ENCODE data around the gene MRPL11.

The MRPL11 gene

DNA sequence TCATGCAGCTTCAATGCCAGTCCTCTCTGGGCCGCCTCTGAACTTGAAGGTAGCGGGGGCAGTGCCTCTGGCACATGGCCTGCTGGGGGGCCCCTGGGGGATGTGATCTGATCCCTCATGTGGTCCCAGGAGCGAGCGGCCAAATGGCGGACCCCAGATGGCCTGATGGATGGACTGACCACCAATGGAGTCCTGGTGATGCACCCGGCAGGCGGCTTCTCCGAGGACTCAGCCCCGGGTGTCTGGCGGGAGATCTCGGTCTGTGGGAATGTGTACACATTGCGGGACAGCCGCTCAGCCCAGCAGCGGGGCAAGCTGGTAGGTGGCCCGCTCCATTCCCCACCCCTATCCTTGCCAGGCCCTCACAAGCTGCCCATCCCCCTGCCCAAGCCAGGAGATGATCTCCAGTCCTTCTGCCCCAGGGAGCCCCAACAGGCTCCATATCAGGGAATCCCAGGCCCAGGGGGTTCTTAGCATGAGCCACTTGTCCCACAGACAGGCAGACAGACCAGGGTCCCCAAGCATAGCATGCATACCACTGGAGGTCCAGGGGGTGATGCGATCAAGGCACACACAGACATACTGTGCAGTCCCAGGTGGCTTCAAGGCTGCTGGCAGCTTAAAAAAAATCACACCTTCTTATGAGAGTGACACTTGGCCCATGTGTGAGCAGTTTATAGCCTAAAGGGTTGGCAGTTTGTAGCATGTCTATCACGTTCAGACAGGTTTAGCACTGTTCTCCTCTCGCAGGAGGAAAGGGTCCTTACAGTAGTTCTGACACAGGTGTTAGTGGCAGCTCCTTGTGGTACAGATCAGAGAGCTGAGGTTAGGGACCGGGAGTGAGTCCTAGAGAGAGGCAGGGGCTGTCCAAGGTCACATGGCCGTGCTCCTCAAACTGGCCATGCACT lies 35.2 kb upstream of the MRPL11 start:
- H3K4me1 ChIP-seq (ENCODE audit: insufficient read depth, low read length, poor library complexity, severe bottlenecking) = no peaks in the 10 kb centered on the region
- H3K9me2 ChIP-seq (replicated peaks; ENCODE audit: low read depth, low read length) = no peaks in the 10 kb centered on the region
- no peaks in the 10 kb centered on the region for H3K36me3 ChIP-seq (ENCODE audit: insufficient read depth, low read length)
- H3F3A ChIP-seq (ENCODE audit: low read depth) = no peaks in the 10 kb centered on the region
- H2AFZ ChIP-seq (ENCODE audit: low read length) = no peak overlapping the region
- TF ChIP-seq CTCF (conservative IDR thresholded peaks at IDR 0.05; ENCODE audit: low read length) (no peak), EZH2phosphoT487 (IDR thresholded peaks at IDR 0.05; ENCODE audit: borderline replicate concordance) (no peak)
- H3K4me3 ChIP-seq (ENCODE audit: low read length, poor library complexity, severe bottlenecking) = no peak overlapping the region
- H4K20me1 ChIP-seq (ENCODE audit: insufficient read depth, low read length, poor library complexity, severe bottlenecking) = peaks cover 5% of the 10 kb centered on the region
- H3K27me3 ChIP-seq (ENCODE audit: insufficient read depth, low read length, poor library complexity, severe bottlenecking) = no peaks in the 10 kb centered on the region
- no peak overlapping the region for H3K4me2 ChIP-seq (ENCODE audit: low read depth, low read length, poor library complexity, severe bottlenecking)
- no peak overlapping the region for H3K9ac ChIP-seq (ENCODE audit: low read depth, low read length, poor library complexity, severe bottlenecking)
- no peaks in the 10 kb centered on the region for H3K9me3 ChIP-seq (ENCODE audit: insufficient read depth, low read depth, low read length)
- H3K79me2 ChIP-seq (ENCODE audit: insufficient read depth, low read length) = peaks cover 1% of the 10 kb centered on the region; the same call in 1 of the 2 replicates

GRCh38 chr11:66473167-66473566 lies 34.5 kb upstream of the MRPL11 start:
- Histone ChIP-seq H3K9me2 (replicated peaks; ENCODE audit: low read depth, low read length) (no peaks in the 10 kb centered on the region), H2AFZ (ENCODE audit: low read length) (no peak overlapping the region), H3K4me2 (ENCODE audit: low read depth, low read length, poor library complexity, severe bottlenecking) (no peak overlapping the region), H3K4me1 (ENCODE audit: insufficient read depth, low read length, poor library complexity, severe bottlenecking) (peaks cover 2% of the 10 kb centered on the region), H3K9me3 (ENCODE audit: insufficient read depth, low read depth, low read length) (no peaks in the 10 kb centered on the region), H4K20me1 (ENCODE audit: insufficient read depth, low read length, poor library complexity, severe bottlenecking) (no peaks in the 10 kb centered on the region), H3K4me3 (ENCODE audit: low read length, poor library complexity, severe bottlenecking) (no peak overlapping the region), H3K27me3 (ENCODE audit: insufficient read depth, low read length, poor library complexity, severe bottlenecking) (no peaks in the 10 kb centered on the region), H3K9ac (ENCODE audit: low read depth, low read length, poor library complexity, severe bottlenecking) (no peak overlapping the region), H3K36me3 (ENCODE audit: insufficient read depth, low read length) (no peaks in the 10 kb centered on the region), H3F3A (ENCODE audit: low read depth) (no peaks in the 10 kb centered on the region), H3K79me2 (ENCODE audit: insufficient read depth, low read length) (no peaks in the 10 kb centered on the region)
- TF ChIP-seq CTCF (conservative IDR thresholded peaks at IDR 0.05; ENCODE audit: low read length) = no peak
- no peak for TF ChIP-seq EZH2phosphoT487 (IDR thresholded peaks at IDR 0.05; ENCODE audit: borderline replicate concordance)

GRCh38 chr11:66472054-66472453 lies 33.4 kb upstream of the MRPL11 start:
- no peak overlapping the region for H3K9ac ChIP-seq (ENCODE audit: low read depth, low read length, poor library complexity, severe bottlenecking)
- H3K9me2 ChIP-seq (replicated peaks; ENCODE audit: low read depth, low read length) = no peaks in the 10 kb centered on the region
- H2AFZ ChIP-seq (ENCODE audit: low read length) = no peak overlapping the region
- no peaks in the 10 kb centered on the region for H3K36me3 ChIP-seq (ENCODE audit: insufficient read depth, low read length)
- no peak for TF ChIP-seq EZH2phosphoT487 (IDR thresholded peaks at IDR 0.05; ENCODE audit: borderline replicate concordance)
- TF ChIP-seq CTCF (conservative IDR thresholded peaks at IDR 0.05; ENCODE audit: low read length) = no peak
- no peaks in the 10 kb centered on the region for H3K79me2 ChIP-seq (ENCODE audit: insufficient read depth, low read length)
- H3F3A ChIP-seq (ENCODE audit: low read depth) = no peaks in the 10 kb centered on the region
- no peaks in the 10 kb centered on the region for H3K27me3 ChIP-seq (ENCODE audit: insufficient read depth, low read length, poor library complexity, severe bottlenecking)
- H3K4me2 ChIP-seq (ENCODE audit: low read depth, low read length, poor library complexity, severe bottlenecking) = no peak overlapping the region
- H3K9me3 ChIP-seq (ENCODE audit: insufficient read depth, low read depth, low read length) = no peaks in the 10 kb centered on the region
- no peaks in the 10 kb centered on the region for H4K20me1 ChIP-seq (ENCODE audit: insufficient read depth, low read length, poor library complexity, severe bottlenecking)
- H3K4me3 ChIP-seq (ENCODE audit: low read length, poor library complexity, severe bottlenecking) = no peak overlapping the region
- H3K4me1 ChIP-seq (ENCODE audit: insufficient read depth, low read length, poor library complexity, severe bottlenecking) = peaks cover 12% of the 10 kb centered on the region
